Glutamatergic neuron (in vitro differentiated cells): ENCODE measurements around the gene PTGES3L. TPM values are rescaled to one million over a fixed set of nuclear protein-coding genes. Genes with fewer than 3 reads are reported as not detected.

Source experiments
- DNase-seq: peaks from one replicate; pipeline ENCODE4 v3.0.0; 2022
- H3K27ac Mint-ChIP-seq: one replicate; pipeline ENCODE4 v1.8.0; 2020; ENCODE audit warnings: mild to moderate bottlenecking, mixed read lengths, inconsistent platforms; ENCODE audit not compliant: unreplicated experiment
- H3K27me3 Mint-ChIP-seq: one replicate; pipeline ENCODE4 v1.8.0; 2020; ENCODE audit warnings: mild to moderate bottlenecking, moderate library complexity, mixed read lengths, inconsistent platforms; ENCODE audit not compliant: unreplicated experiment
- H3K36me3 Mint-ChIP-seq: one replicate; pipeline ENCODE4 v1.8.0; 2020; ENCODE audit warnings: mild to moderate bottlenecking, mixed read lengths, inconsistent platforms; ENCODE audit not compliant: unreplicated experiment
- H3K4me1 Mint-ChIP-seq: one replicate; pipeline ENCODE4 v1.8.0; 2020; ENCODE audit warnings: mild to moderate bottlenecking, low read depth, mixed read lengths, inconsistent platforms; ENCODE audit not compliant: unreplicated experiment
- H3K4me3 Mint-ChIP-seq: one replicate; pipeline ENCODE4 v1.8.0; 2020; ENCODE audit warnings: mild to moderate bottlenecking, mixed read lengths, inconsistent platforms; ENCODE audit not compliant: unreplicated experiment
- H3K9me3 Mint-ChIP-seq: one replicate; pipeline ENCODE4 v1.8.0; 2020; ENCODE audit warnings: mild to moderate bottlenecking, moderate library complexity, mixed read lengths, inconsistent platforms; ENCODE audit not compliant: unreplicated experiment
- long read RNA-seq: library from polyadenylated mRNA; unstranded; transcript quantifications from one replicate; pipeline ENCODE4 v2.0.0, GENCODE V29; 2020; ENCODE audit not compliant: unreplicated experiment
- total RNA-seq: library from RNA; stranded (reverse); fragmentation: NEBNext Ultra II Directional; extraction: Animal tissue kit (Norgen Biotek cat#: 25700); gene quantifications from one replicate; pipeline ENCODE4 v1.2.1, GENCODE V29; 2021; ENCODE audit not compliant: unreplicated experiment
- TF ChIP-seq, protein P1 (sequence below): fragments of 200-600 bp; sonication (generic); IDR thresholded peaks from one replicate; pipeline ENCODE4 v1.5.0; 2021; ENCODE audit not compliant: partially characterized antibody, unreplicated experiment

The PTGES3L gene
- 4.1 TPM for total RNA-seq
- long read RNA-seq, partial matches to known transcripts = 0 of 6 reads
- long read RNA-seq, other reads (novel, unspliced or antisense) = 1 of 6 reads

DNA sequence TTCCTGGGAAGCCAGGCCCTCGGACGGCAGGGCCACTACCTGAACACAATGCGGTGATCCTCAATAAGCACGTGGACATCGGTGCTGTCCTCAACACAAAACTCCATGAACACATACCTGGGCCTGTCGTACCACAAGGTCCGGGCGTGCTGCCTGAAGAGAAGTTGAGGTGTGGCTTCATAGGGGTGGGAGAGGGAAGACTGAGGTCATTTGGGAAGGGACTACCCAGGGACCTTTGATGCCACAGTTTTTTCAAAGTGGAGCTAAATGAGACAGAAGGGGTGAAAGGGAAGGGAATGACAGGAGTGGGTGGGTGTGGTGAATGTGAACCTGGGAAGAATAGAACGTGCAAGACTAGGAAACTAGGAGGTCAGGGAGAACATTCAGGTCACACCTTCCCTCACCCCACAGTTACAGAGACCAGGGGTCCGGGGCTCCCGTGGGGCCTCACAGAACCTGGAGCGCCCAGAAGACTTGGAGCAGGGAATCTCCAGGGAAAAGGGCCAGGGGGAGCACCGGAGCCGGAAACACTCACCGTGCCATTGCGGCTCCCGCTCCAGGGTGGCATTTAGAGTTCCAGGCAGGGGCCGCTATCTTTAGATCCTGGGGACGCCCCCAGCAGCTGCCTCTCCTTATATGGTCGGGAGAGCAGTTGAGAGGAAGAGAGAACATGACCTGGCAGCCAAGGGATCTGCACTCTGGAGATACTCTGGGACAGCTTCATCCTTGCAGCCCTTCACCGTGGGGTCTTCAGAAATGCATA lies at the start of gene PTGES3L:
Gene PTGES3L, minus strand, starts transcription at position 570 of the 763 bp plus-strand sequence. Its CDS starts 27 bp downstream, at position 543.
- Mint-ChIP-seq H3K27ac (peak within 1 kb of the TSS; percentile 50), H3K36me3 (no peaks in the 10 kb centered on the region), H3K4me3 (peak within 1 kb of the TSS; percentile 100), H3K27me3 (peaks cover 7% of the 10 kb centered on the region), H3K4me1 (peaks cover 9% of the 10 kb centered on the region), H3K9me3 (peaks cover 1% of the 10 kb centered on the region)
- TF ChIP-seq, protein P1, sequence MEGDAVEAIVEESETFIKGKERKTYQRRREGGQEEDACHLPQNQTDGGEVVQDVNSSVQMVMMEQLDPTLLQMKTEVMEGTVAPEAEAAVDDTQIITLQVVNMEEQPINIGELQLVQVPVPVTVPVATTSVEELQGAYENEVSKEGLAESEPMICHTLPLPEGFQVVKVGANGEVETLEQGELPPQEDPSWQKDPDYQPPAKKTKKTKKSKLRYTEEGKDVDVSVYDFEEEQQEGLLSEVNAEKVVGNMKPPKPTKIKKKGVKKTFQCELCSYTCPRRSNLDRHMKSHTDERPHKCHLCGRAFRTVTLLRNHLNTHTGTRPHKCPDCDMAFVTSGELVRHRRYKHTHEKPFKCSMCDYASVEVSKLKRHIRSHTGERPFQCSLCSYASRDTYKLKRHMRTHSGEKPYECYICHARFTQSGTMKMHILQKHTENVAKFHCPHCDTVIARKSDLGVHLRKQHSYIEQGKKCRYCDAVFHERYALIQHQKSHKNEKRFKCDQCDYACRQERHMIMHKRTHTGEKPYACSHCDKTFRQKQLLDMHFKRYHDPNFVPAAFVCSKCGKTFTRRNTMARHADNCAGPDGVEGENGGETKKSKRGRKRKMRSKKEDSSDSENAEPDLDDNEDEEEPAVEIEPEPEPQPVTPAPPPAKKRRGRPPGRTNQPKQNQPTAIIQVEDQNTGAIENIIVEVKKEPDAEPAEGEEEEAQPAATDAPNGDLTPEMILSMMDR = no peak
- peak; percentile 26 for DNase-seq

DNA sequence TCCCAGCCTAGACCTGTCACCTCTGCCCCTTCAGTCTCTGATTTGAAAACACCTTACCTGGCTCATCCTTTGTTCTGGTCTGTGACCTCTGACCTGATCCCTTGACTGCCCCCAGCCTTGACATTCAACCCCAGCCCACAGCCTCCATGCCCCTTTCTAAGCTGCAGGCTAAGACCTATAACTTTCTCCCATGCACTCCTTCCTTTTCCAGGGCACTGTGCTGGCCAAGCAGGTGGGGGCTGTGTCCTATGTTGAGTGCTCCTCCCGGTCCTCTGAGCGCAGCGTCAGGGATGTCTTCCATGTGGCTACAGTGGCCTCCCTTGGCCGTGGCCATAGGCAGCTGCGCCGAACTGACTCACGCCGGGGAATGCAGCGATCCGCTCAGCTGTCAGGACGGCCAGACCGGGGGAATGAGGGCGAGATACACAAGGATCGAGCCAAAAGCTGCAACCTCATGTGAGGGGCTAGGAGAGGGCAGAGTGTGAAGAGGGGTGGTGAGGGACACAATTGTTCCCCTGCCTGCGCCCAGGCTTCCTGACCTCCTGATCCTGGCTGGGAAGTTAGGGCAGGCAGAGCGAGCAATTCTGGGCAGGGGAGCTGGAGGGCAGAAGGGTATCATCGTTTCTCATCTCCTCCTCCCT lies 48.5 kb upstream of the PTGES3L start:
- Mint-ChIP-seq H3K4me1 (peaks cover 42% of the 10 kb centered on the region), H3K27ac (peak overlapping the region; percentile 67), H3K27me3 (peaks cover 8% of the 10 kb centered on the region), H3K36me3 (no peaks in the 10 kb centered on the region), H3K9me3 (peaks cover 4% of the 10 kb centered on the region), H3K4me3 (peak overlapping the region; percentile 71)
- TF ChIP-seq, protein P1 = no peak
- no peak for DNase-seq

GRCh38 chr17:43027091-43028032 lies 47.5 kb upstream of the PTGES3L start:
- TF ChIP-seq, protein P1 = no peak
- Mint-ChIP-seq H3K4me1 (peaks cover 42% of the 10 kb centered on the region), H3K4me3 (peak overlapping the region; percentile 80), H3K9me3 (peaks cover 4% of the 10 kb centered on the region), H3K36me3 (no peaks in the 10 kb centered on the region), H3K27me3 (peaks cover 8% of the 10 kb centered on the region), H3K27ac (peak overlapping the region; percentile 67)
- DNase-seq = no peak

GRCh38 chr17:43026595-43026994 lies 46.7 kb upstream of the PTGES3L start:
- Mint-ChIP-seq H3K4me1 (peaks cover 42% of the 10 kb centered on the region), H3K36me3 (no peaks in the 10 kb centered on the region), H3K4me3 (peak overlapping the region; percentile 81), H3K27ac (peak overlapping the region; percentile 68), H3K27me3 (peaks cover 8% of the 10 kb centered on the region), H3K9me3 (peaks cover 4% of the 10 kb centered on the region)
- DNase-seq = no peak
- TF ChIP-seq, protein P1 = no peak
